Karpas-422 (cell line): ENCODE measurements around the gene MBD5. TPM values are rescaled to one million over a fixed set of nuclear protein-coding genes. Genes with fewer than 3 reads are reported as not detected.

ENCODE experiments used
- DNase-seq: peaks from one replicate; pipeline ENCODE4 v3.0.0-alpha.2; 2015
- H2AFZ ChIP-seq: fragments of 200-600 bp; sonication (generic); 2 replicates; pipeline ENCODE4 v1.6.1; 2014; ENCODE audit warnings: antibody characterized with exemption, low read length, mixed read lengths
- H3K27ac ChIP-seq: fragments of 200-600 bp; sonication (generic); 2 replicates; pipeline ENCODE4 v1.5.1; 2014; ENCODE audit warnings: mild to moderate bottlenecking, low read length, moderate library complexity
- H3K27me3 ChIP-seq: fragments of 200-600 bp; sonication (generic); 2 replicates; pipeline ENCODE4 v1.6.1; 2014; ENCODE audit warnings: low read length, mixed read lengths
- H3K36me3 ChIP-seq: fragments of 200-600 bp; sonication (generic); 2 replicates; pipeline ENCODE4 v1.6.1; 2014; ENCODE audit warnings: low read length, mixed read lengths; ENCODE audit not compliant: insufficient read depth
- H3K4me1 ChIP-seq: fragments of 200-600 bp; sonication (generic); 2 replicates; pipeline ENCODE4 v1.6.1; 2014; ENCODE audit warnings: mild to moderate bottlenecking, low read length, mixed read lengths
- H3K4me2 ChIP-seq: fragments of 200-600 bp; sonication (generic); 2 replicates; pipeline ENCODE4 v1.6.1; 2014; ENCODE audit warnings: low read length, low read depth, mild to moderate bottlenecking; ENCODE audit not compliant: poor library complexity, severe bottlenecking
- H3K4me3 ChIP-seq: fragments of 200-600 bp; sonication (generic); 2 replicates; pipeline ENCODE4 v1.5.1; 2014; ENCODE audit warnings: mild to moderate bottlenecking, antibody characterized with exemption, low read length, mixed read lengths
- H3K79me2 ChIP-seq: fragments of 200-600 bp; sonication (generic); 2 replicates; pipeline ENCODE4 v1.6.1; 2014; ENCODE audit warnings: mild to moderate bottlenecking, low read length, mixed read lengths
- H3K9ac ChIP-seq: fragments of 200-600 bp; sonication (generic); 2 replicates; pipeline ENCODE4 v1.6.0; 2014; ENCODE audit warnings: low read length
- H3K9me2 ChIP-seq: fragments of 200-600 bp; sonication (generic), shearing (Covaris generic); replicated peaks from 2 replicates; pipeline ENCODE4 v1.6.0; 2014; ENCODE audit warnings: mild to moderate bottlenecking, low read length, moderate library complexity; ENCODE audit not compliant: insufficient read depth
- H3K9me3 ChIP-seq: fragments of 300-700, 200-600 bp; sonication (generic); 2 replicates; pipeline ENCODE4 v1.6.1; 2014; ENCODE audit warnings: low read length, mixed read lengths
- H4K20me1 ChIP-seq: fragments of 200-600 bp; sonication (generic); 2 replicates; pipeline ENCODE4 v1.6.1; 2014; ENCODE audit warnings: mild to moderate bottlenecking, antibody characterized with exemption, low read length, low read depth; ENCODE audit not compliant: insufficient read depth
- total RNA-seq: library from RNA; depleted of rRNA; stranded (reverse); fragments of >200 nt; shearing (Covaris generic); gene quantifications from 2 replicates; pipeline ENCODE4 v1.2.3, GENCODE V29; 2014; ENCODE audit warnings: low replicate concordance

The MBD5 gene
- total RNA-seq, 1 experiment from 2014 or later, result 64.7 TPM

DNA sequence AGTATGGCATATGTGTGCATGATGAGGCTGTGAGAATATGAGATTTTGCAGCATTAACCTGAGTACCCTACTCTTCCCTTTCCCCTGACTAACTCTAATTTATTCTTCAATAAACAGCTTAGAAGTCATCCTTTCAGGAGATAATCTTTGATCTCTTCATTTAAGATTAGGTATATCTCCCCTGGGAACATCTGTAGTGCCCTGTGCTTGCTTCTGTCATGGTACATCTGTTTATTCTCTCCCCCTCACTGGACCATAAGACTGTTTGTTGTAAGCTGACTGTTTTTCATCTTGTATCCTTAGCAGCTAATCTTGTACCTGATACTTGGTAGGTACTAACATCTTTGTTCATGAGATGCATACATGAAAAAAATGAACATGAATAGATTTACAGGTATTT is 83.1 kb downstream of the MBD5 start:
- no peak overlapping the region for H3K4me3 ChIP-seq
- peaks cover 4% of the 10 kb centered on the region; the same call in 1 of the 2 replicates for H3K4me1 ChIP-seq
- H3K27ac ChIP-seq, result no peak overlapping the region
- DNase-seq, result no peak
- H3K9me3 ChIP-seq, result no peaks in the 10 kb centered on the region
- H3K27me3 ChIP-seq, result no peaks in the 10 kb centered on the region
- no peaks in the 10 kb centered on the region for H3K36me3 ChIP-seq
- H3K9me2 ChIP-seq, result no peaks in the 10 kb centered on the region
- no peak overlapping the region for H3K9ac ChIP-seq
- H4K20me1 ChIP-seq, result no peaks in the 10 kb centered on the region
- H3K79me2 ChIP-seq, result no peaks in the 10 kb centered on the region
- H3K4me2 ChIP-seq, result no peak overlapping the region
- H2AFZ ChIP-seq, result no peak overlapping the region

DNA sequence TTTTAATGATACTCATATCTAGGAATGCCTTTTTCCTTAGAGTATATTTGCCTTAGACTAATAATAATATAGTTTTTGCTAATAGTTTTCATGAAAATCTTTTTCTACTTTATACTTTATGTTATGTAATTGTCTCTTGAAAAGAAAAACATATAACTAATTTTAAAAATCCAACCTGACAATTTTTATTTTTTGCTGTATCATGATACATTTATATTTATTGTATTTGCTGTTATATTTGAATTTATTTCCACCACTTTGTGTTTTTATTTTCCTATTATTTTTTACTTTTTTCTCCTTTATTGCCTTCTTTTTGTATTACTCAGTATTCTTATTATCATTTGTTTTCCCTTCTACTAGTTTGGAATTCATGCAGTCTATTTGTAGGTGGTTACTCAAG is 85.4 kb downstream of the MBD5 start:
- H3K4me1 ChIP-seq, result no peaks in the 10 kb centered on the region
- H2AFZ ChIP-seq, result no peak overlapping the region
- no peak overlapping the region for H3K9ac ChIP-seq
- no peak for DNase-seq
- no peak overlapping the region for H3K4me3 ChIP-seq
- H3K9me3 ChIP-seq, result no peaks in the 10 kb centered on the region
- H4K20me1 ChIP-seq, result no peaks in the 10 kb centered on the region
- H3K79me2 ChIP-seq, result no peaks in the 10 kb centered on the region
- H3K9me2 ChIP-seq, result no peaks in the 10 kb centered on the region
- H3K4me2 ChIP-seq, result no peak overlapping the region
- no peaks in the 10 kb centered on the region for H3K36me3 ChIP-seq
- no peak overlapping the region for H3K27ac ChIP-seq
- H3K27me3 ChIP-seq, result no peaks in the 10 kb centered on the region

DNA sequence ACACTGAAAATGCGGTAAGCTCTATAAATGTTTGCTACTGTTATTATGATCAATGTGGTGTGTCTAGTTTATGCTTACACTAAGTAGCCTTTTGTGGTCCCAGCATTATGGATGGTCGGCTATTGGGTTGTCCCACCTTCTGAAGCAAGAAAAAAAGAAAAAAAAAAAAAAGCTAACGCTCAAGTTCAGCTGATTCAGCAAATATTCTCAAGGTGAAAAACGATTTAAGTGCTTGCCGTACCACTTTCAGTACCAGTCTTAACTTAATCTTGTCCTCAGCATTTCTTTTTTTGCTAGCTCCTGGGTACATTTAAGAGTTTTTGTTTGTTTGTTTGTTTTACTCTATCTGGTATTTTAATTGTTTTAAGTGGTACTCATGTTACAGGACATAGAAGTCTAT is 87.5 kb downstream of the MBD5 start:
- Histone ChIP-seq H3K4me2 (no peak overlapping the region), H3K4me3 (no peak overlapping the region), H4K20me1 (no peaks in the 10 kb centered on the region), H3K9me2 (no peaks in the 10 kb centered on the region), H3K79me2 (no peaks in the 10 kb centered on the region), H3K4me1 (no peaks in the 10 kb centered on the region), H3K9me3 (no peaks in the 10 kb centered on the region), H2AFZ (no peak overlapping the region), H3K36me3 (no peaks in the 10 kb centered on the region), H3K27ac (no peak overlapping the region), H3K27me3 (no peaks in the 10 kb centered on the region), H3K9ac (no peak overlapping the region)
- no peak for DNase-seq

DNA sequence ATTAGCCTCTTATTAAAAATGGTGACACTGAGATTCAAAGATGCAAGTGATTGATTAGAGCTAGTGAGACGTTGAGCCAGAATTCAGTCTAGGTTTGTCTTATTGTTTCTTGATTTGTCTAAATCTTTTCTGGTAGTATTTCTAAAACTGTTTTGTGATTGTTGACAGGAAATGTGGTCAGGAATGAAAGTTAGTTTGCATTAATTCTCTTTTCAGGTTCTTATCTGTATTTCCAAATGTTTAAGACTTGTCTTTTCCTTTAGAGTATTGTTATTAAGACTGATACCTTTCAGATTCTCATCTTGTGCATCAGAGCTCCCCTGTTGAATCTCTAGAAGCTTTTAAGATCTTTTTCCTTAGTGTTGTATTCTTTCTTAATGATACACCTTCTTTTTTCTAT is 89.3 kb downstream of the MBD5 start:
- H4K20me1 ChIP-seq, result no peaks in the 10 kb centered on the region
- no peak overlapping the region for H3K9ac ChIP-seq
- no peak overlapping the region for H2AFZ ChIP-seq
- H3K36me3 ChIP-seq, result no peaks in the 10 kb centered on the region
- no peaks in the 10 kb centered on the region for H3K79me2 ChIP-seq
- H3K27me3 ChIP-seq, result no peaks in the 10 kb centered on the region
- no peak overlapping the region for H3K4me2 ChIP-seq
- no peak overlapping the region for H3K4me3 ChIP-seq
- H3K9me3 ChIP-seq, result no peaks in the 10 kb centered on the region
- H3K4me1 ChIP-seq, result no peaks in the 10 kb centered on the region
- DNase-seq, result no peak
- H3K9me2 ChIP-seq, result no peaks in the 10 kb centered on the region
- H3K27ac ChIP-seq, result no peak overlapping the region

DNA sequence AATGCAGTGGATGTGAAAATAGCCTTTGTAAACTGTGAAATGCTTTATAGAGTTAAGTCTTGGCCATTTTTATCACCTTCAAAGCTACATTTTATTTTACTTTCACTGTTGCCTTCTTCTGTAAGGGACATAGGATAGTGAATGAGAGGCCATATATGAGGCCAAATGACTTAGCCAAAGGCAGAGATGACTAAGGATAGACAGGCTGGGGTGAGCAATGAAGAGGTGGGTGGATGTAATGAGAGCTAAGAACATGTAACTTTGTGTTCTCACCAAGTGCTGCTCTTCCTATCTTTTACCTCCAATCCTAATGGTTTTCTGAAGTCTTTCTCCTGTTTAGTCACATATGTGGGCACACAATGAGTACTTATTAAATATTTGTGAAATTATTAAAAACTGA is 101.9 kb downstream of the MBD5 start:
- H3K4me2 ChIP-seq, result no peak overlapping the region
- H3K36me3 ChIP-seq, result no peaks in the 10 kb centered on the region
- H3K27me3 ChIP-seq, result no peaks in the 10 kb centered on the region
- no peaks in the 10 kb centered on the region for H4K20me1 ChIP-seq
- DNase-seq, result no peak
- no peaks in the 10 kb centered on the region for H3K79me2 ChIP-seq
- peaks cover 3% of the 10 kb centered on the region; the same call in 1 of the 2 replicates for H3K4me1 ChIP-seq
- H3K9me2 ChIP-seq, result no peaks in the 10 kb centered on the region
- no peak overlapping the region for H3K27ac ChIP-seq
- no peaks in the 10 kb centered on the region for H3K9me3 ChIP-seq
- no peak overlapping the region for H2AFZ ChIP-seq
- no peak overlapping the region for H3K4me3 ChIP-seq
- no peak overlapping the region for H3K9ac ChIP-seq

DNA sequence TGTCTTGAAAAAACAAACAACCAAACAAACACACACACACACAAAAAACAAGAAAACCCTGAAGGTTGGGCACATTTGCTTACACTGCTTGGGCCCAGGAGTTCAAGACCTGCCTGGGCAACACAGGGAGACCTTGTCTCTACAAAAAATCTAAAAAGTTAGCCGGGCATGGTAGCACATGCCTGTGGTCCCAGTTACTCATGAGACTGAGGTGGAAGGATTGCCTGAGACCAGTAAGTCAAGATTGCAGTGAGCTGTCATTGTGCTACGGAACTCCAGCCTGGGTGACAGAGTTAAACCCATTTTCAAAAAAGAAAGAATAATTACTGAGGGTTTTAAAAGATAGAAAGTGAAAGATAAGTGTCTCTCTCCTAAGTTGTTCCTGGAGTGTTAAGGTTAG is 103.4 kb downstream of the MBD5 start:
- H3K36me3 ChIP-seq, result no peaks in the 10 kb centered on the region
- H3K9me3 ChIP-seq, result no peaks in the 10 kb centered on the region
- H3K4me1 ChIP-seq, result peaks cover 3% of the 10 kb centered on the region; the same call in 1 of the 2 replicates
- no peaks in the 10 kb centered on the region for H3K9me2 ChIP-seq
- no peak overlapping the region for H3K4me2 ChIP-seq
- H2AFZ ChIP-seq, result no peak overlapping the region
- H3K9ac ChIP-seq, result no peak overlapping the region
- no peaks in the 10 kb centered on the region for H3K79me2 ChIP-seq
- no peaks in the 10 kb centered on the region for H4K20me1 ChIP-seq
- H3K27ac ChIP-seq, result no peak overlapping the region
- H3K27me3 ChIP-seq, result no peaks in the 10 kb centered on the region
- H3K4me3 ChIP-seq, result no peak overlapping the region
- no peak for DNase-seq

DNA sequence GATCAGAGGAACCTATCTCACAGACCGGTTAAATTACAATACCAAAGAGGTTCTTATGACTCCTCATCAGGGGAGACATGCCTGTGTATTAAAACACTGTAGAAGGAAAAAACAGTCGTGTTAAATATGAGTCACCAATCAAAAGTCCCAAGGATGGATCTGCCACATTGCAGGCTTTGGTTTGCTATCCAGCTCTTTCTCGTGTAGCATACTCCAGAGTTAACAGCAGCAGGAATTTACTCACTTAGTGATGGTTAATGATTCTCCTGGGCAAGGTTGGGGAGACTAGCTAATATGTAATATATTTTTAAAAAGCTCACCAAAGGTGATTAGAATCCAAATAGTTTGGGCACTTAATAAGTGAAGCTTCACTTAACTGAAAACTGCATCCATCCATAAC is 109.7 kb downstream of the MBD5 start:
- H3K36me3 ChIP-seq, result no peaks in the 10 kb centered on the region
- no peaks in the 10 kb centered on the region for H3K27me3 ChIP-seq
- H4K20me1 ChIP-seq, result no peaks in the 10 kb centered on the region; the same call in 1 of the 2 replicates
- no peak overlapping the region for H3K27ac ChIP-seq
- peaks cover 5% of the 10 kb centered on the region for H3K4me1 ChIP-seq
- no peak overlapping the region for H3K4me2 ChIP-seq
- no peak overlapping the region for H2AFZ ChIP-seq
- no peak overlapping the region for H3K4me3 ChIP-seq
- no peaks in the 10 kb centered on the region for H3K9me2 ChIP-seq
- no peaks in the 10 kb centered on the region for H3K79me2 ChIP-seq
- H3K9ac ChIP-seq, result no peak overlapping the region
- no peak for DNase-seq
- H3K9me3 ChIP-seq, result no peaks in the 10 kb centered on the region

DNA sequence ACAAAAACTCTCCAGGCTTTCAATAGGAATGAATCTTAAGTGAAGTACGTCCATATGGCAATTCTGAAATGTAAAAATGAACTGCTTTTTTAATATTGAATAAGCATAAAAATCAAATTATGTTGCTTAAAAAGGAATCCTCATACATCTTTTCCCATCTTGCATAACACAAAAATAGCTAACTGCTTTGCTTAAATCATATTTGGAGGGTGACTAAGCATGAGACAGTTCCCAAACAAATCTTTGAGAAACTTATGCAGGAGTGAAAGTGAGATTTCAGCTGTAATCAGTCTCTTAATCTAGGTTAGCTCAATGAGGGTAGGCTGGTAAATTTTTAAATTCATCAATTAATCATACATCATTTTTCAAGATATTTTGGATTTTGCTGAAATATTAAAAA is 111.5 kb downstream of the MBD5 start:
- H3K9me2 ChIP-seq, result no peaks in the 10 kb centered on the region
- 0 out of 2 replicates have a peak, but pooled peaks cover 2% of the 10 kb centered on the region for H3K79me2 ChIP-seq
- no peak overlapping the region for H3K4me2 ChIP-seq
- no peaks in the 10 kb centered on the region for H3K27me3 ChIP-seq
- H3K36me3 ChIP-seq, result no peaks in the 10 kb centered on the region
- H3K27ac ChIP-seq, result no peak overlapping the region
- H3K9ac ChIP-seq, result no peak overlapping the region
- DNase-seq, result no peak
- H4K20me1 ChIP-seq, result no peaks in the 10 kb centered on the region; the same call in 1 of the 2 replicates
- peaks cover 5% of the 10 kb centered on the region for H3K4me1 ChIP-seq
- H3K4me3 ChIP-seq, result no peak overlapping the region
- H3K9me3 ChIP-seq, result no peaks in the 10 kb centered on the region
- H2AFZ ChIP-seq, result no peak overlapping the region

DNA sequence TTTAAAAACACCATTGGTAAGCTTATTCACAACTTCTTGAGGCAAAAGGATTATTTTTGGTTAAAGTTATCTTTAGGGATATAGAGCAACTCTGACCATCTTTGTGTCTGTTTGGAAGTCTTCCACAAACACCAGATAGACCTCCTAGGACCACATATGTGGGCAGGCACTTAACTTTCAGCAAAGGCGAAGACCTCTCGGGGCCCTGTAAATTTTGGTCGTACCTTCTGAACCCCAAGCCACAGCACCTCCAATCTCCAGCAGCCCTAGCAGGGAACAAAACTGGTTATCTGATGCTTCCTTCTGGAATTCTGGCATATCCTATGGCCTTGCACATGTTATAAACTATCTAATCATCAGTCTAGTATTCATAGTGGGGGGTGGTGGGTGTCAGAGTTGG is 114.8 kb downstream of the MBD5 start:
- no peak overlapping the region for H3K9ac ChIP-seq
- no peak overlapping the region for H3K4me2 ChIP-seq
- no peaks in the 10 kb centered on the region for H3K36me3 ChIP-seq
- 0 out of 2 replicates have a peak, but pooled peaks cover 2% of the 10 kb centered on the region for H3K79me2 ChIP-seq
- H3K27ac ChIP-seq, result no peak overlapping the region
- no peaks in the 10 kb centered on the region for H3K27me3 ChIP-seq
- peaks cover 5% of the 10 kb centered on the region for H3K4me1 ChIP-seq
- H2AFZ ChIP-seq, result no peak overlapping the region
- no peaks in the 10 kb centered on the region; the same call in 1 of the 2 replicates for H4K20me1 ChIP-seq
- H3K9me3 ChIP-seq, result no peaks in the 10 kb centered on the region
- no peaks in the 10 kb centered on the region for H3K9me2 ChIP-seq
- no peak for DNase-seq
- H3K4me3 ChIP-seq, result no peak overlapping the region
